Ishikawa (cell line): ENCODE results near the gene TNIK.

ENCODE experiments used
- CEBPB ChIP-seq: IDR thresholded peaks from 2 replicates; pipeline ENCODE4 v1.6.1; 2012
- CREB1 ChIP-seq: IDR thresholded peaks from 2 replicates; pipeline ENCODE4 v1.6.1; 2012; ENCODE audit warnings: low read depth
- EGR1 ChIP-seq: IDR thresholded peaks from 2 replicates; pipeline ENCODE4 v1.6.1; 2012
- EP300 ChIP-seq: IDR thresholded peaks from 2 replicates; pipeline ENCODE4 v1.6.1; 2012; ENCODE audit warnings: borderline replicate concordance
- FOXM1 ChIP-seq: IDR thresholded peaks from 2 replicates; pipeline ENCODE4 v1.6.1; 2012; ENCODE audit warnings: low read depth, borderline replicate concordance
- MAX ChIP-seq: IDR thresholded peaks from 2 replicates; pipeline ENCODE4 v1.6.1; 2012
- NFIC ChIP-seq: IDR thresholded peaks from 2 replicates; pipeline ENCODE4 v1.6.1; 2012
- RAD21 ChIP-seq: IDR thresholded peaks from 2 replicates; pipeline ENCODE4 v1.6.1; 2012; ENCODE audit warnings: low read depth
- REST ChIP-seq: IDR thresholded peaks from 2 replicates; pipeline ENCODE4 v1.6.1; 2012; ENCODE audit warnings: low read depth, mild to moderate bottlenecking
- TAF1 ChIP-seq: IDR thresholded peaks from 2 replicates; pipeline ENCODE4 v1.6.1; 2012; ENCODE audit warnings: low read depth, mild to moderate bottlenecking
- TCF12 ChIP-seq: IDR thresholded peaks from 2 replicates; pipeline ENCODE4 v1.6.1; 2012; ENCODE audit warnings: low read depth
- TEAD4 ChIP-seq: IDR thresholded peaks from 2 replicates; pipeline ENCODE4 v1.6.1; 2012
- USF1 ChIP-seq: IDR thresholded peaks from 2 replicates; pipeline ENCODE4 v1.6.1; 2012
- YY1 ChIP-seq: IDR thresholded peaks from 2 replicates; pipeline ENCODE4 v1.6.1; 2012; ENCODE audit warnings: low read depth
- ZBTB7A ChIP-seq: IDR thresholded peaks from 2 replicates; pipeline ENCODE4 v1.6.1; 2012; ENCODE audit warnings: low read depth

TNIK gene

GRCh38 chr3:171186383-171186782 lies 273.8 kb downstream of the TNIK start:
- 0 out of 2 replicates have a peak, but pooled peaks have one; percentile 30 for TF ChIP-seq CEBPB
- no peak for TF ChIP-seq TAF1

- TF ChIP-seq MAX (no peak), TAF1 (no peak), EGR1 (no peak), TCF12 (no peak), YY1 (no peak), FOXM1 (no peak), EP300 (no peak), CEBPB (no peak), RAD21 (no peak), REST (no peak), NFIC (no peak), CREB1 (no peak), TEAD4 (no peak), USF1 (no peak), ZBTB7A (no peak)
Observed at GRCh38 chr3:171185959-171186358, 274.2 kb downstream of the TNIK start.

- TF ChIP-seq EP300 (no peak), FOXM1 (no peak), YY1 (no peak), TEAD4 (no peak), MAX (no peak), RAD21 (no peak), ZBTB7A (no peak), TAF1 (no peak), USF1 (no peak), TCF12 (no peak), EGR1 (no peak), CREB1 (no peak), NFIC (no peak), REST (no peak), CEBPB (no peak)
Observed at GRCh38 chr3:171184372-171184771, 275.8 kb downstream of the TNIK start.

- TF ChIP-seq FOXM1, result no peak
- TF ChIP-seq RAD21, result peak; percentile 51
Observed at GRCh38 chr3:171183042-171183441, 277.2 kb downstream of the TNIK start.

- TF ChIP-seq TCF12, result no peak
- TF ChIP-seq YY1, result no peak
- peak; percentile 26; the same call in 1 of the 2 replicates for TF ChIP-seq USF1
- TF ChIP-seq CREB1, result no peak
- TF ChIP-seq RAD21, result no peak
- no peak for TF ChIP-seq EGR1
Observed at GRCh38 chr3:171181907-171182690, 278.1 kb downstream of the TNIK start.

- TF ChIP-seq ZBTB7A (no peak), EP300 (no peak), FOXM1 (no peak), TEAD4 (no peak), TCF12 (no peak), TAF1 (no peak), REST (no peak)
Observed at GRCh38 chr3:171178714-171179113, 281.5 kb downstream of the TNIK start.
